Ovary (tissue), 9 donors: ENCODE results near the gene RGL1. TPM values are rescaled to one million over a fixed set of nuclear protein-coding genes. Genes with fewer than 3 reads are reported as not detected.

Experiments
- DNase-seq, 5 donors: peaks; one replicate each; pipeline ENCODE4 v3.0.0-alpha.2; 2019 to 2020
- H3K27ac ChIP-seq, 2 donors: fragments of 200-600 bp; one replicate each; pipeline versions ENCODE4 v1.5.1 to v1.8.0; 2019 to 2022
- H3K27me3 ChIP-seq: fragments of 200-600 bp; one replicate; pipeline ENCODE4 v1.8.0; 2022
- H3K36me3 ChIP-seq: fragments of 200-600 bp; sonication (generic); one replicate; pipeline ENCODE4 v1.5.1; 2019
- H3K4me1 ChIP-seq: one replicate; pipeline ENCODE4 v1.8.1; 2013; ENCODE audit warnings: mild to moderate bottlenecking, moderate library complexity; ENCODE audit not compliant: insufficient read depth
- H3K4me3 ChIP-seq: fragments of 200-600 bp; sonication (generic); one replicate; pipeline ENCODE4 v1.5.1; 2017
- H3K9me3 ChIP-seq, 2 donors: fragments of 200-600 bp in 1 of 2; sonication (generic) in 1 of 2; one replicate each; pipeline versions ENCODE4 v1.5.1 to v1.8.1; 2013 to 2019; ENCODE audit warnings: mild to moderate bottlenecking in 1 of 2, moderate library complexity in 1 of 2
- EP300 ChIP-seq: sonication (generic); formaldehyde crosslinking; IDR thresholded peaks from one replicate; pipeline ENCODE4 v1.6.1; 2017; ENCODE audit warnings: antibody characterized with exemption
- POLR2A ChIP-seq: fragments of 450-650 bp; IDR thresholded peaks from one replicate; pipeline ENCODE4 v1.6.1; 2017; ENCODE audit warnings: antibody characterized with exemption, mild to moderate bottlenecking, moderate library complexity
- WGBS, 3 donors: extraction: QIAGEN DNeasy Blood & Tissue Kit in 1 of 3; methylation state at CpG; one replicate each; pipeline versions ENCODE4 v1.1.5 to v1.1.7; 2013 to 2017; 5-methylcytosine and 5-hydroxymethylcytosine counted together
- intact Hi-C, 4 donors: fragments of 100-400 bp; cut with DNase I; formaldehyde crosslinking; loops; one replicate each; pipeline versions ENCODE4 v1.11.0 to v1.15.1; 2022 to 2023
- polyA plus RNA-seq, 2 donors: library from polyadenylated mRNA; stranded (reverse); fragments of 200-250 nt in 1 of 2; fragments of 350-450 nt in 1 of 2; fragmentation: Illumina TruSeq in 1 of 2; extraction: RNeasy Lipid Tissue Mini Kit (QIAGEN cat#74804) in 1 of 2; gene quantifications; one replicate each; pipeline ENCODE4 v1.2.3, GENCODE V29; 2013 to 2014
- total RNA-seq, 7 donors: library from RNA; depleted of rRNA in 2 of 7; stranded (reverse); fragments of >200 nt in 2 of 7; fragmentation: NEBNext Ultra II Directional in 3 of 7; extraction: Animal tissue kit (Norgen Biotek cat#: 25700) in 3 of 7; gene quantifications; one replicate each; pipeline versions ENCODE4 v1.1.0 to v1.2.4, GENCODE V29; 2016 to 2023
- TF ChIP-seq, protein P1 (sequence below), 3 donors: fragments of 450-650 bp in 2 of 3; fragments of 200-600 bp in 1 of 3; IDR thresholded peaks; one replicate each; pipeline versions ENCODE4 v1.5.1 to v1.8.0; 2016 to 2022; ENCODE audit warnings: antibody characterized with exemption in 3 of 3, mild to moderate bottlenecking in 1 of 3
- donor health status: DM: no; HTN: no; CAD: no; lungs with moderate emphysema.
- donor health status: DM: no; HTN: no; CAD: no.
- donor health status: Bipolar disorder and iron deficiency.
- donor health status: DM: yes; HTN: yes; CAD: no.
- donor health status: DM: no; HTN: no; CAD: no.
- donor health status: DM: yes; HTN: yes; CAD: no.

The RGL1 gene
- total and polyA plus RNA-seq, 9 donors: 14.3 to 61.6 (median 25.7) TPM

DNA sequence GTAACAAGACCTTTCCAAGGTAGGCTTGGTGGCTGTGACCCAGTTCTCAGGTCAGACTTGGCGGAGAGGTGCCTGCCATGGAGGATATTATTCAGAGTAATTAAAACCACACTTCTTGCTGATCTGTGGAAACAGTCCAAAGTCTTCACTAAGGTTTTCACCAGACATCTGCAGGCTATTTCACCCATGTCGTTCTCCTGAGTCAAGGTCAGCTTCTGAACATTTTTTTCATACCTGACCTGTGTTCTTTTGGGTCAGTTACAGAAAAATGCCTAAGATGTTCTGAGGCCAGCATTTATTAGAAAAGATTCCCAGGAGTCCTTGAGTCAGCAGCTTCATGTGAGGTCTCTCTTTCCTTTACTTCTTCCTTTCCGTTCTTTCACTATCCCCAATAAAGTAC lies 54.9 kb downstream of the RGL1 start:
- intact Hi-C loops: no loop called here
- Histone ChIP-seq H3K27ac (peak overlapping the region in 1 of 2 donors; percentile 22), H3K4me1 (peaks cover 10% of the 10 kb centered on the region)

DNA sequence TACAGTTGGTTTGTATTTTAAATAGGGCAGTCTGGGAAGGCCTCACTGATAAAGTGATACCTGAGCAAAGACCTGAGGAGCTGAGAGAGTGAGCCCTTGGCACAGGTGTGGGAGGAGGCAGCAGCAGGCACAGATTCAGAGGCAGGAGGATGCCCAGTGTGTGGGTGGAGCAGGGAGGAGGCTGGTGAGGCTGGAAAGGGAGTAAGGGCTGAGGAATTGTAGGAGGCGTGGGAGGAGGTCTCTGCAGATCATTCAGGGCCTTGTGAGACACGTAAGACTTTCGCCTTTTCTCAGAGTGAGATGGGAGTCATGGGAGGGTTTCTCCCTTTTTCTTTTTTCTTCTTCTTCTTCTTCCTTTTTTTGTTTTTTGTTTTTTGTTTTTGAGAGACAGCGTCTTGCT lies 58.0 kb downstream of the RGL1 start:
- no peak overlapping the region for H3K4me3 ChIP-seq
- no peak overlapping the region for H3K27ac ChIP-seq
- DNase-seq: no peak
- H3K4me1 ChIP-seq: peaks cover 7% of the 10 kb centered on the region
- intact Hi-C loops: no loop called here
- H3K36me3 ChIP-seq: no peaks in the 10 kb centered on the region
- WGBS, 3 donors: 73 to 90% (median 81%) methylated on average over 4 of the region's 4 CpGs
- no peak for TF ChIP-seq POLR2A
- TF ChIP-seq, protein P1, sequence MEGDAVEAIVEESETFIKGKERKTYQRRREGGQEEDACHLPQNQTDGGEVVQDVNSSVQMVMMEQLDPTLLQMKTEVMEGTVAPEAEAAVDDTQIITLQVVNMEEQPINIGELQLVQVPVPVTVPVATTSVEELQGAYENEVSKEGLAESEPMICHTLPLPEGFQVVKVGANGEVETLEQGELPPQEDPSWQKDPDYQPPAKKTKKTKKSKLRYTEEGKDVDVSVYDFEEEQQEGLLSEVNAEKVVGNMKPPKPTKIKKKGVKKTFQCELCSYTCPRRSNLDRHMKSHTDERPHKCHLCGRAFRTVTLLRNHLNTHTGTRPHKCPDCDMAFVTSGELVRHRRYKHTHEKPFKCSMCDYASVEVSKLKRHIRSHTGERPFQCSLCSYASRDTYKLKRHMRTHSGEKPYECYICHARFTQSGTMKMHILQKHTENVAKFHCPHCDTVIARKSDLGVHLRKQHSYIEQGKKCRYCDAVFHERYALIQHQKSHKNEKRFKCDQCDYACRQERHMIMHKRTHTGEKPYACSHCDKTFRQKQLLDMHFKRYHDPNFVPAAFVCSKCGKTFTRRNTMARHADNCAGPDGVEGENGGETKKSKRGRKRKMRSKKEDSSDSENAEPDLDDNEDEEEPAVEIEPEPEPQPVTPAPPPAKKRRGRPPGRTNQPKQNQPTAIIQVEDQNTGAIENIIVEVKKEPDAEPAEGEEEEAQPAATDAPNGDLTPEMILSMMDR (IDR thresholded peaks at IDR 0.05): no peak
- no peak for TF ChIP-seq EP300
- H3K27me3 ChIP-seq: no peaks in the 10 kb centered on the region
- H3K9me3 ChIP-seq: no peaks in the 10 kb centered on the region

More for the DNA sequence above, 54.9 kb downstream of the RGL1 start:
- Histone ChIP-seq H3K36me3 (no peaks in the 10 kb centered on the region), H3K4me3 (no peak overlapping the region), H3K9me3 (no peaks in the 10 kb centered on the region), H3K27me3 (no peaks in the 10 kb centered on the region)
- 40 to 45% (median 43%) methylated on average over 3 of the region's 3 CpGs for WGBS, 3 donors
- TF ChIP-seq, protein P1 (IDR thresholded peaks at IDR 0.05): no peak
- TF ChIP-seq EP300: no peak
- DNase-seq: no peak

DNA sequence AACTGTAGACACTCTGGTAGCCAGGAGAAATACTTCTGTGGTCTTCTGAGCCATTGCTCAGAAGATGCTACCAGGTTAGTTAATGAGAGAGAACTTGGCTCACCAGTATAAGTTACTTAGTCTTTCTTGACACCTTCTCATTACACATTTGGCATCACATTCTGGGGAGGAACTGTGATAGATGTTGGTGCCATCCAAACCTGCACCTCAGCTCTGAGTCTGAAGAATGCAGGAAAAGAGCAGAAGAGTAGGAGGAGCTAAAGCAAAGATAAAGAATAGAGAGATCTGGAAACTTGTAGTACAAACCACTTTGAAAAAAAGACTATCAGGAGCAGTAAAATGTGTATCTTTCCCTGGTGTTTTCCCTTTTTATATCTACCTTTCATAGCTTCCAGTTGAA lies 58.9 kb downstream of the RGL1 start:
- Histone ChIP-seq H3K9me3 (no peaks in the 10 kb centered on the region), H3K27ac (no peak overlapping the region), H3K36me3 (no peaks in the 10 kb centered on the region), H3K4me3 (no peak overlapping the region), H3K4me1 (peaks cover 7% of the 10 kb centered on the region), H3K27me3 (no peaks in the 10 kb centered on the region)
- no peak for DNase-seq
- intact Hi-C loops: no loop called here
- no peak for TF ChIP-seq POLR2A
- TF ChIP-seq EP300: no peak
- TF ChIP-seq, protein P1 (IDR thresholded peaks at IDR 0.05): no peak

DNA sequence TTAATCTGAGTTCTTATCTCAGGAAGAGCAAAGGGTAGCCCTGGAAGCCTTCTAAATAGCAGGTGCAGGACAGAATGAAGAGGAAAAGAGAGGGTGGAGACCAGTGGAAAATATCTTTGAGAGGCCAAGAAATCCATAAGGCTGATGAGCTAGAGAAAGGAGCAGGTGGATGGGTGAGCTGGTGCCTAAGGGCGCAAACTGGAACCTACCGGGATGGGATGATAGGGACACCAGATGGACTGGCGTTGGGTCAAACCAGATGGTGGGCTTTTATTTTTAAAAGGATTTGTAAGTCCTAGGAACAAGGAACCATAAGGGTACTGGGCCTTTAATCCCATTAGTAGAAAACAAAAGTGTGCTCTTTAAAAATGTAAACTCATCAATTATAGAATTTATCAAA lies 59.7 kb downstream of the RGL1 start:
- Histone ChIP-seq H3K4me1 (peaks cover 5% of the 10 kb centered on the region), H3K27ac (no peak overlapping the region), H3K4me3 (no peak overlapping the region), H3K27me3 (no peaks in the 10 kb centered on the region), H3K36me3 (no peaks in the 10 kb centered on the region), H3K9me3 (no peaks in the 10 kb centered on the region)
- no peak for DNase-seq
- 81 to 83% (median 82%) methylated on average over 3 of the region's 3 CpGs for WGBS, 3 donors
- intact Hi-C loops: no loop called here
- TF ChIP-seq EP300: no peak
- TF ChIP-seq, protein P1 (IDR thresholded peaks at IDR 0.05): no peak
- TF ChIP-seq POLR2A: no peak

DNA sequence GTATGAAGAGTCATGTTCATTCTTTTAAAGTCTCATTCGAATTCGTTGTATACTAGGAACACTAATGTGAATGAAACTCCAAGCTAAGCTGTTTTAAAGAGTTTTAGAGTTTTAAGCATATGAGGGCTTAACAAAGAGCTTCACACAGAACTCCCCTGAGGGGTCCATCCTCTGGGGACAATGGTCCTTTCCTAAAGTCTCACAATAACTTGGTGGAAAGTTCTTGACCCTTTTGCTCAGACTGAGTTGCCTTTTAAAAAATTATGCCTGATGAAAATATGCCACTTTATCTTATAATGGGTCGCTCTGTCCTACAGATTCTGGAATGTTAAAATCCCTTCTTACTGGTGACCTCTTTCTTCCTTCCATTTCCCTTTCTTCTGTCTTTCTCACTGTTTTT lies 64.3 kb downstream of the RGL1 start:
- Histone ChIP-seq H3K27me3 (no peaks in the 10 kb centered on the region), H3K36me3 (no peaks in the 10 kb centered on the region), H3K4me3 (no peak overlapping the region), H3K4me1 (peaks cover 18% of the 10 kb centered on the region), H3K9me3 (no peaks in the 10 kb centered on the region), H3K27ac (peak overlapping the region in 1 of 2 donors; percentile 88)
- DNase-seq: no peak
- WGBS, 3 donors: 74 to 84% (median 79%) methylated on average over 3 of the region's 3 CpGs
- intact Hi-C loops: no loop called here
- TF ChIP-seq EP300 (no peak), POLR2A (no peak)
- TF ChIP-seq, protein P1 (IDR thresholded peaks at IDR 0.05): no peak
